Measurements from ENCODE around the gene KCNB1.

KCNB1 gene

DNA sequence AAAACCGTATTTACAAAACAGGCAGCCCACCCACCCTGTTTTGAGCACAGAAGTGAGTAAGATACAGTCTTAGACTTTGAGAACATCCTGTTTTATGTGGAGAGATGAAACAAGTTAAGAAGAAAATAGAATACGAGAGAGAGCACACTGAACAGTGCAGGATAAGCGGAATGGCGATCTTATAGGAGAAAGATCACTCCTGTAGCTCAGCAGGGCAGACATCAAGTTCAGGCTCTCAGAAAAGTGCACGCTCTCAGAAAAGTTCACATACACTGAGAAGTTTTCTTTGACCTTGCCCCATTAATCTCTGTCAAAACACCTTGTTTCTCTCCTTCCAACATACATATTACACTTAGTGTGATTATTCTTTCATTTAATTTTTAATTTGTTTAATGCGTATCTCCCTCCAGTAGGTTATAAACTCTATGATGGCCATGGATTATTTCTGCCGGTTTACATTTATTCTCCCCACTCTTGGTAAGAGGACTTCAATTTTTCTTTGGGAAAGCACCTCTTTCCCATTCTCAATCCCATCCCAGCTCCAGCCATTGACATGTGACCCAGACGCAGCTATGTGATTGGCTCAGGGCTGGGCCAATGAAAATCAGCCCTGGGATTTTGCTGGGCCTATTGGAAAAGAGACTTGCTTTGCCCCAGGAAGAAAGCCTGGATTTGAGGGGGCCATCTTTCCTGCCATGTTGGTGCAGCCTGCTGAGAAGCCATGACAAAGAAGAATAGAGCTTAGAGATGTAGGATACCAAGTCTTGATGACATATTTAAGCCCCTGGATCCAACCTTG, 16.2 kb downstream of the KCNB1 start:
- H3K27ac Mint-ChIP-seq, result no peak overlapping the region
- H3K9me3 Mint-ChIP-seq (ENCODE audit: low read depth), result no peaks in the 10 kb centered on the region
- no peak overlapping the region for H3K4me3 Mint-ChIP-seq
- no peaks in the 10 kb centered on the region for H3K36me3 Mint-ChIP-seq
- H3K27me3 Mint-ChIP-seq, result peaks cover 2% of the 10 kb centered on the region
- no peaks in the 10 kb centered on the region for H3K4me1 Mint-ChIP-seq (ENCODE audit: low read depth)

DNA sequence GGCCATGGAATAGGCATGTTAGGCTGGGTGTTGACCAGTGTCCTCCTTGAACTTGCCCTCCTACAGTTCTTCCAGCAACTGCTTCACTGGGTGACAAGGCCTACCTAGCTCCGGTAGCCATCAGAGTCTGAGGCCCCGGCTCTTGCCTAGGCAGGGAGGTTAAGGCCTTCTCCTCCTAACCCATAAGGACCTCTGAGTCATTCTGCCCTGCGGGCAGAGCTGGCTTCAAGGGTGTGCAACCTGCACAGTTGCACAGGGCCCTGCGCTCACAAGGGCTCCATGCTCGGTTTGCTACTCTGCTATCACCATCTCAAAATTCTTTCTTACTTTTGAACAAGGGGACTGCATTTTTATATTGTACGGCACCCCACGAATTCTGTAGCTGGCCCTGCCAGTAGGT, 17.9 kb downstream of the KCNB1 start:
- Mint-ChIP-seq H3K4me1 (ENCODE audit: low read depth) (no peaks in the 10 kb centered on the region), H3K4me3 (no peak overlapping the region)

DNA sequence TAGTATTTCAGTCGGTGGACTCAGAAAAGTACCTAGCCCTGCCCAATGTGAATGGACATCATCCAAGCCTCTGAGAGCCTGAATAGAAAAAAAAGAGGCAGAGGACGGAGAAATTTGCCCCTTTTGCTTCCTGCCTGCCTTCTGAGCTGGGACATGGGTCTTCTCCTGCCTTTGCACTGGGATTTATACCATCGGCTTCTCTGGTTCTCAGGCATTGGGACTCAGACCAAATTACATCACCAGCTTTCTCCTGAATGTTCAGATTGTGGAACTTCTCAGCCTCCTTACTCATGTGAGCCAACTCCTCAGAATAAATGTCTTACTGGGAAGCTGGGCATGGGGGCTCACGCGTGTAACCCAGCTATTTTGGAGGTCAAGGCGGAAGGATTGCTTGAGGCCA, 19.8 kb downstream of the KCNB1 start:
- no peak overlapping the region for H3K4me3 Mint-ChIP-seq
- H3K27ac Mint-ChIP-seq, result no peak overlapping the region
- peaks cover 2% of the 10 kb centered on the region for H3K27me3 Mint-ChIP-seq
- no peaks in the 10 kb centered on the region for H3K4me1 Mint-ChIP-seq (ENCODE audit: low read depth)
- H3K9me3 Mint-ChIP-seq (ENCODE audit: low read depth), result no peaks in the 10 kb centered on the region
- H3K36me3 Mint-ChIP-seq, result no peaks in the 10 kb centered on the region

More for the DNA sequence above, 17.9 kb downstream of the KCNB1 start:
- H3K27ac Mint-ChIP-seq, result no peak overlapping the region
- no peaks in the 10 kb centered on the region for H3K9me3 Mint-ChIP-seq (ENCODE audit: low read depth)
- peaks cover 4% of the 10 kb centered on the region for H3K27me3 Mint-ChIP-seq
- H3K36me3 Mint-ChIP-seq, result no peaks in the 10 kb centered on the region

DNA sequence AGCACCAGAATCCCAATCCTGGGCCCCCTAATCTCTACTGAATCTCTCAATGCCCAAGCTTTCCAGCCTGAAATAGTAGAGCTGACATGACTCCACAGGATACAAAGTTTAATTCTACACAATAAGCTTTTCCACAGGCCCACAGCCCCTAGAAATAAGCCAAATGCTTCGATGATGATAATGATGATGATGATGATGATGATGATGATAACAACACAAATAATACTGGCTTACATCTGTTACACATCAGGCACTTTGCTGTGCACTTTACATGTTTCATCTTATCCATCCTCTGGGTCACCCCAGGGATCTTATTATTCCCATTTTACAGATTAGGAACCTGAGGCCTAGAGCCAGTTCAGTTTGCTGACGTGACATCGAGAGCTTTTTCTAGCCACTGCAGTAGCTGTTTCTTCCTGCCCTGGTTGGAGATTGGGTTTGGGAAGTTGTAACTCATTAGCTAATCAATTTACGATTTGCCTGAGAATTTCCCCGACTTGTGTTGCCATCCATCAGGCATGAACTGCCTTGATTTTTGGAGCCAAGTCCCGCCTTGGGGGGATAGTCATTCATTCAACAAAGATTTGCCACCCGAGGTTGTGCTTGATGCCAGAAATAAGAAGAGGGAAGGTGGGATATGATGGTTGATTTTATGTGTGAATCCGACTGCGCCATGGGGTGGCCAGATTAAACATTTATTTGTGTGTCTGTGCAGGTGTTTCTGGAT, 20.4 kb downstream of the KCNB1 start:
- Mint-ChIP-seq H3K4me1 (ENCODE audit: low read depth) (no peaks in the 10 kb centered on the region), H3K36me3 (no peaks in the 10 kb centered on the region), H3K4me3 (no peak overlapping the region), H3K27me3 (peaks cover 2% of the 10 kb centered on the region), H3K9me3 (ENCODE audit: low read depth) (no peaks in the 10 kb centered on the region), H3K27ac (no peak overlapping the region)

DNA sequence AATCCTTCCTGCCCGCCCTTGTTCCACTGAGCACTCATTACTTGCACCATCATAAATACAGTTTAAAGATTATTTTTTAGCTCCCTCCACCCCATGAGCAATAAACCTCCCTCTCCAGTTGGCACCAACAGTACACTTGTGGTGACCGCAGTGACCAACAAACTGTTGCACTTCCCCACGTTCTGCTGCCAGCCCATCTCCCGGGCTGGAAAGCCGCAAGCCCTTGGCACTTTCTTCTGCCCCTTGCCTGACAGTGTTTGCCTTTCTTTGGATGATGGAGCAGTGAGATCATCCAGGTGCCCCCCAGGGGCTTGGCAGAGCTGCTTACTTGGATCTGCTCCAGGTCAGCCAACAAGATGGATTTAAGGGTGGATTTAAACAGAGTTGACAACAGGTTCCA, 21.6 kb downstream of the KCNB1 start:
- Mint-ChIP-seq H3K4me3 (no peak overlapping the region), H3K27ac (no peak overlapping the region), H3K9me3 (ENCODE audit: low read depth) (no peaks in the 10 kb centered on the region), H3K4me1 (ENCODE audit: low read depth) (no peaks in the 10 kb centered on the region), H3K36me3 (no peaks in the 10 kb centered on the region), H3K27me3 (peaks cover 2% of the 10 kb centered on the region)

DNA sequence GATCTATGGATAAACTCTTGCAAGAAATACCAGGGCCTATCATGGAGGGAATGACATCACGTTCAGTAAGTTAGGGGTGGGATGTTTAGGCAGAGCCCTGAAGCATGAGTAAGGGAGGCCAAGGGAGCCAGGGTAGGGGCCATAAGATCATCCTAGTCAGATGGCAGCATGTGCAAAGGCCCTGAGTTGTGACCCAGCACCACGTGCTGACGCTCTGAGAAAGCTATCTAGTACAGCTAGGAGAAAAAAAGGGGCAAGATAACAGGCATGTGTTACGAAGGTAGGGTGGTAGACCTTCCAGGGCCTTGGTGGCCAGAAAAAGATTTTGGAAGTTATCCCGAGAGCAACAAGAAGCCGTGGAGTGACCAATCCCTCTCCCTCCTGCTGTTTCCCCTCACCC, 22.3 kb downstream of the KCNB1 start:
- peaks cover 2% of the 10 kb centered on the region for H3K27me3 Mint-ChIP-seq
- no peak overlapping the region for H3K27ac Mint-ChIP-seq
- H3K4me3 Mint-ChIP-seq, result no peak overlapping the region
- H3K36me3 Mint-ChIP-seq, result no peaks in the 10 kb centered on the region
- no peaks in the 10 kb centered on the region for H3K9me3 Mint-ChIP-seq (ENCODE audit: low read depth)
- H3K4me1 Mint-ChIP-seq (ENCODE audit: low read depth), result no peaks in the 10 kb centered on the region

DNA sequence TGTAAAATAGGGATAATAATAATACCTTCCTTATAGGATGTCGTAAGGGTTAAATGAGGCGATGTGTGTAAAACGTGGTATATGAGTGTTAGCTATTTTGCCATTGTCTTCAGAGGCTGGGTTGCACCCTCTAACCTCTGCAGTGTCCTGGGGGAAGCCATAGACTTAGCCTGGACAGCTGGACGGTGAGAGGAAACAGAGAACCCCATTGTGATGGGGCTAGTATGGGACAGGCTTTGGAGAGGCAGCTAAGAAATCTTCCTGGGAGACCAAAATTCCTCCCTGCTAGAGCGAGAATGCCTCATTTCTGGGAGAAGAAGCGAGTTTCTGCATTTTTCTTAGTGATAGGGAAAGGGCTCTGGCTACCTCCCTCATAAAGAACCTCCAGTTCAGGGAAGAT, 22.8 kb downstream of the KCNB1 start:
- Mint-ChIP-seq H3K4me1 (ENCODE audit: low read depth) (no peaks in the 10 kb centered on the region), H3K9me3 (ENCODE audit: low read depth) (no peaks in the 10 kb centered on the region), H3K27me3 (peaks cover 5% of the 10 kb centered on the region), H3K36me3 (no peaks in the 10 kb centered on the region), H3K4me3 (no peak overlapping the region), H3K27ac (no peak overlapping the region)

DNA sequence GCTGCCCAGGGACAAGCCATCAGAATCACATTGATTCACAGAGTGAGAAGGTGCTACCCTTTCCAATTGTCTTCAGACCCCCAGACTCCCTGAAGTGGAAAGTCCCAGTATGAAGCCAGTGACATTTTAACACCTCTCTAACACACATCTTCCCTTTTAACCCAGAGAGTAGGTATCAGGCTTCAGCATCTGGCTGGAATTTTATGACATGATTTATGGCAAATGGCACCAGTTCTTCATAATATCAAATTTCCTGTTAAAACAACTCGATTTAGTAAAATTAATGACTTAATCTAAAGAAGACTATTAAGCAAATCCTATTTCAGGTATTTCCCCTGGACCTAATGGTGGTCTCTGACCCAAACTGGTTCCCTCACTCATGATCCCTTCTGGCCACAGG, 25.0 kb downstream of the KCNB1 start:
- Mint-ChIP-seq H3K27me3 (peaks cover 5% of the 10 kb centered on the region), H3K9me3 (ENCODE audit: low read depth) (no peaks in the 10 kb centered on the region), H3K27ac (no peak overlapping the region), H3K4me3 (no peak overlapping the region), H3K4me1 (ENCODE audit: low read depth) (no peaks in the 10 kb centered on the region), H3K36me3 (no peaks in the 10 kb centered on the region)

DNA sequence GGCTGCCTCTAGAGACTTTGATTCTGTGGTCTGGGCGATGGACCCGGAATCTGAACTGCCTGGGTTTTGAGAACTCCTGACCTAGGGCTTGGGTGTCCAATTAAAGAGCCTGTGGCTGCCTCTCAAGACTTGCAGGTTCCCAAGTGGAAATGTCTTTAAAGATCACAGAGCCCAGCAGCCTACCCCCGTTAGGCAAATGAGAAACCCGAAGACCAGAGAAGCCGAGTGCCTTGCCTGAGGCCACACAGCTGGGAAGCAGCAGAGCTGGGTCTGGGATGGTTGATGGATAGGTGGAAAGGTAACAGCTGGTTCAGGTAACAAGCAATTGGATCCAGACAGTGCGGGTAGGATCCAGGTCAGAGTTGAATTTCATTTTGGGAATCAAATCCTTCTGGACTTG, 25.8 kb downstream of the KCNB1 start:
- Mint-ChIP-seq H3K36me3 (no peaks in the 10 kb centered on the region), H3K27me3 (peaks cover 5% of the 10 kb centered on the region), H3K9me3 (ENCODE audit: low read depth) (no peaks in the 10 kb centered on the region), H3K4me3 (no peak overlapping the region), H3K4me1 (ENCODE audit: low read depth) (no peaks in the 10 kb centered on the region), H3K27ac (no peak overlapping the region)

DNA sequence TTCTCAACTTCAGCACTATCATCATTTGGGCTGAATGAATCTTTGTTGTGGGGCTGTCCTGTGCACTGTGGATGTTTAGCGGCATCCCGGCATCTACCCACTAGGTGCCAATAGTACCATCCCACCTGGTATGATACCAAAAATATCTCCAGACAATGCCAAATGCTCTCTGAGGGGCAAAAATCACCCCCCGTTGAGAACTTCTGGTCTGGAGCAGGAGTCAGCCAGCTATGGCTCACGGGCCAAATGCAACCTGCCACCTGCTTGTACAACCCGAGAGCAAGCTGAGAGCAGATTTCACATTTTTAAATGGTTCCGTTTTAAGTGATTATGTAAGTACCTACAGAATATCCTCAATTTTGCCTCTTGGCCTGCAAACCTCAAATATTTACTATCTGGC, 26.8 kb downstream of the KCNB1 start:
- no peak overlapping the region for H3K4me3 Mint-ChIP-seq
- H3K36me3 Mint-ChIP-seq, result no peaks in the 10 kb centered on the region

DNA sequence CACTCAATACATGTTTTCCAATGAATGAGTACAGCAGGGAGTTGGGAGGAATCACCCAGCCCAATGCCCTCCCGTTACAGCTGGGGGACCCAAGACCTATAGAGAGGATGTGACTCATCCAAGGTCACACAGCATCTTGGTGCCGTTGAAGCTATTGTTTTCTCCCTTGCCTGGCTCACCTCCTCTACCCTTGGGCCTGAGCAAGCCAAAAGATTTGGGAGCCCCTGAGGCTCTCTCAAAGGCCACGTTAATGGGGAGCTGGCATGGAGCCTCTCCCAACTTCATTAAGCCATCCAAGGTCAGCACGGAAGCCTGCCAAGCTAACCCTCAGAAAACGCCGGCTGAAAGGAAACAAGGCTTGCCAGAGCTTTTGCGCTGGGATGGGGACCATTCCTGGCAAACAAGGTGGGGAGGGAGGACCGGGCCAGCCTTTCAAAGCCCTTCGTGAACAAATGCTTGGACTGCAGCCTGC, 30.4 kb downstream of the KCNB1 start:
- Mint-ChIP-seq H3K4me3 (no peak overlapping the region), H3K27ac (no peak overlapping the region), H3K4me1 (ENCODE audit: low read depth) (no peaks in the 10 kb centered on the region), H3K36me3 (no peaks in the 10 kb centered on the region), H3K9me3 (ENCODE audit: low read depth) (no peaks in the 10 kb centered on the region), H3K27me3 (peaks cover 9% of the 10 kb centered on the region)

More for the DNA sequence above, 26.8 kb downstream of the KCNB1 start:
- peaks cover 5% of the 10 kb centered on the region for H3K27me3 Mint-ChIP-seq
- H3K27ac Mint-ChIP-seq, result no peak overlapping the region
- no peaks in the 10 kb centered on the region for H3K9me3 Mint-ChIP-seq (ENCODE audit: low read depth)
- H3K4me1 Mint-ChIP-seq (ENCODE audit: low read depth), result no peaks in the 10 kb centered on the region

DNA sequence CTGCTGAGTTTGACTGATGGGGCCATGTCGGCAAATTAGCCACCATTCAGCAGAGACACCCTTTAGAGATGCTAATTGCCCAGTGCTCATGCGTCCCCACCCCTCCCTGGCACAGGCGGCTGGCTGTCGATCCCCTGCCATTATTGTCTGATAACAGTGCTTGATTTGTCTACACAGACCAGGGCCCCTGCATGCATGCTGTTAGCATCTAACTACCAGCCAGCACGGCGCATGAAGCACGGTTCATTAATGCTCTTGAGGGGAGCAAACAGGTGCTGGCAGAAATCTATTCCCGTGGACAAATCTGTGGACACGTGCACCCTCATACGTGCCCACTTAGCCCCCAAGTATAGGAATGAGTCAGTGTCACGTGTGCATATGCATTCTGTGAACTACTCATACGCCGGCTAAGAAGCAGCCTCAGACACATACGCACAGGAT, 32.2 kb downstream of the KCNB1 start:
- H3K4me1 Mint-ChIP-seq (ENCODE audit: low read depth), result no peaks in the 10 kb centered on the region
- H3K9me3 Mint-ChIP-seq (ENCODE audit: low read depth), result no peaks in the 10 kb centered on the region
- H3K27me3 Mint-ChIP-seq, result peaks cover 13% of the 10 kb centered on the region
- no peak overlapping the region for H3K27ac Mint-ChIP-seq
- H3K36me3 Mint-ChIP-seq, result no peaks in the 10 kb centered on the region
- H3K4me3 Mint-ChIP-seq, result no peak overlapping the region

DNA sequence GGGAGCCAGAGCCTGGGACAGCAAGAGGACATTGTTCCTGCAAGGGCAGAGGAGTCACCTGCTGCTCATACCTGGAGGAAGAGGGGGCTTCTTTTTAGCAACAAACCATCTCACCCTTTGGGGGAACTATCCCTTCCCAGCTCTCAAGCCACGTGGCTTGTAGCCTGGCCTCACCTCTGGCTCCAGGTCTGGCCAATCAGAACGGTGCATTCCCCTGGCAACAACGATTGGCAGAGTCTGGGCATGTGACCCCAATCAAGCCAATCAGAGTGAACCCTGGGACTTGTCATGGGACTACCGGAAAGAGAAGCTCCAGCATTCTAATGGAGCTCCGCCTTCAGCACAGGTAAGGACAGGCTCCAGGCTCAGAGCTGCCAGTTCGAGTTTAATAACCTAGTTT, 33.6 kb downstream of the KCNB1 start:
- Mint-ChIP-seq H3K4me1 (ENCODE audit: low read depth) (no peaks in the 10 kb centered on the region), H3K27me3 (peaks cover 15% of the 10 kb centered on the region), H3K27ac (no peak overlapping the region), H3K4me3 (no peak overlapping the region), H3K9me3 (ENCODE audit: low read depth) (no peaks in the 10 kb centered on the region), H3K36me3 (no peaks in the 10 kb centered on the region)

DNA sequence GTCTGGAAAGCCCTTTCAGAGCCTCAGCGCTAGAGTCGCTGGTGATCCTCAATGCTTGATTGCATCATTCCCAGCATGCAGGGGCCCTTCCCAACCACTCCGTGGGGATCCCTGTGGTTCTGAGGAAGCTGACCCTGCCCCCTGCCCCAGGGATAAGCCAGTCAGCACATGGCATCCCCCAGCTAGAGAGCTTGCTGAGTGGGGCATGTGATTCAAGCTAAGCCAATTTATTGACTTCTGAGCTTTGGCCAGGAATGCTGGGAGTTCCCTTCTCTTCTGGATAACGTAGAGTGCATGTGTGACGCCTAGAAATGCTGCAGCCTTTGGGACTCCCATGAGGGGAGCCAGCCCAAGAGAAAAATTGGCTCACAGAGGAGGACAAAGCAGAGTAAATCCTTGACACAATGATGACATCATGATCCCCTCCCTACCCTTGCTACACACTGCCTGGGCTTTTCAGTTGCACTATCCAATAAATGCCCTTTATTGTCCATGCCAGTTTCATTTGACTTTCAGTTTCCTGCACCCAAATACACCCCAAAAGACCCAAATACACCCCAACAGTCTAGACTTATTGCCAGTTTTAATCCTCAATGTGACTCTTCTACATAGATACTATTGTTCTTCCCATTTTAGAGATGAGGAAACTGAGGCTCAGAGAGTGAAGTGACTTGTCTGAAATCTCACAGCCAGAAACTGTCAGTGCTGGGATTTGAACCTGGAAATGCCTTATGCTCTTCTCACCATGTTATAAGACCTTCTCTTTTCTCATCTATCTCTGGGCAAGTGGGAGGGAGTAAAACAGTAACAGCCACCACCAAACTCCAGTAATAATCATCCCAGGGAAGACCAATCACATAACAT, 34.3 kb downstream of the KCNB1 start:
- Mint-ChIP-seq H3K4me1 (ENCODE audit: low read depth) (no peaks in the 10 kb centered on the region), H3K9me3 (ENCODE audit: low read depth) (no peaks in the 10 kb centered on the region), H3K27me3 (peaks cover 15% of the 10 kb centered on the region), H3K27ac (no peak overlapping the region), H3K36me3 (no peaks in the 10 kb centered on the region), H3K4me3 (no peak overlapping the region)

DNA sequence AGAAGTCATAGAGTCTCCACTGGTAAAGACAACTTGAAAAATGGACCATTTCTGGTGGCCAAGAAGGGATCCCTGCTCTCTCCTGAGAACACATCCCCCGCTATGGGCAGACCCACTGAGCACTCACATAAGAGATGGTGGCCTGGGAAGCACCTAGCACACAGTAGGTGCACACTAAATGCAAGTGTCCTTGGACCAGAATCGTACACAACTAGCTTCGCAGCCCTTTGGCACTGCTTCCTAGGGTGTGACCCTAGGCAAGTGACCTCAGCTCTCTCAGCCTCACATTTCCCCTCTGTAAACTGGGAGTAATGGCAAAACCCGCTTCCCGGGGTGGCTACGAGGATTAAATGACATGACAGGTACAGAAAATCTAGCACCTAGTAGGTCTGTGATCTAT, 35.1 kb downstream of the KCNB1 start:
- Mint-ChIP-seq H3K27me3 (peaks cover 15% of the 10 kb centered on the region), H3K4me1 (ENCODE audit: low read depth) (no peaks in the 10 kb centered on the region)

More for the DNA sequence above, 35.1 kb downstream of the KCNB1 start:
- no peak overlapping the region for H3K4me3 Mint-ChIP-seq
- no peaks in the 10 kb centered on the region for H3K36me3 Mint-ChIP-seq
- no peak overlapping the region for H3K27ac Mint-ChIP-seq
- no peaks in the 10 kb centered on the region for H3K9me3 Mint-ChIP-seq (ENCODE audit: low read depth)
